ENCODE results near the gene SYT1. TPM values are rescaled to one million over a fixed set of nuclear protein-coding genes. Genes with fewer than 3 reads are reported as not detected.

SYT1 gene
- total and polyA plus RNA-seq, 4 donors = 0.53 to 0.84 (median 0.64) TPM

- 93% methylated on average over 3 of the region's 3 CpGs for WGBS
Measured at GRCh38 chr12:79053394-79053793, 188.8 kb downstream of the SYT1 start.

More at GRCh38 chr12:79053394-79053793, 188.8 kb downstream of the SYT1 start:
- Histone ChIP-seq H3K36me3 (ENCODE audit: control insufficient read depth in 4 of 4, insufficient read depth in 3 of 4, low read depth in 1 of 4, low read length in 3 of 4) (no peaks in the 10 kb centered on the region), H3K9ac (ENCODE audit: low read depth in 1 of 2, low read length in 2 of 2) (no peak overlapping the region), H3K4me1 (ENCODE audit: control insufficient read depth in 4 of 4, insufficient read depth in 4 of 4, low read length in 3 of 4) (no peaks in the 10 kb centered on the region), H3K9me3 (ENCODE audit: control insufficient read depth in 4 of 4, low read length in 3 of 4) (no peaks in the 10 kb centered on the region), H3K4me3 (ENCODE audit: low read depth in 1 of 3, low read length in 3 of 3) (no peak overlapping the region), H3K27me3 (ENCODE audit: control insufficient read depth in 4 of 4, insufficient read depth in 4 of 4, low read length in 3 of 4) (no peaks in the 10 kb centered on the region), H3K27ac (ENCODE audit: low read depth in 1 of 2, low read length in 2 of 2) (no peak overlapping the region)
- DNase-seq (ENCODE audit: low spot score) = no peak
- TF ChIP-seq, protein P1, sequence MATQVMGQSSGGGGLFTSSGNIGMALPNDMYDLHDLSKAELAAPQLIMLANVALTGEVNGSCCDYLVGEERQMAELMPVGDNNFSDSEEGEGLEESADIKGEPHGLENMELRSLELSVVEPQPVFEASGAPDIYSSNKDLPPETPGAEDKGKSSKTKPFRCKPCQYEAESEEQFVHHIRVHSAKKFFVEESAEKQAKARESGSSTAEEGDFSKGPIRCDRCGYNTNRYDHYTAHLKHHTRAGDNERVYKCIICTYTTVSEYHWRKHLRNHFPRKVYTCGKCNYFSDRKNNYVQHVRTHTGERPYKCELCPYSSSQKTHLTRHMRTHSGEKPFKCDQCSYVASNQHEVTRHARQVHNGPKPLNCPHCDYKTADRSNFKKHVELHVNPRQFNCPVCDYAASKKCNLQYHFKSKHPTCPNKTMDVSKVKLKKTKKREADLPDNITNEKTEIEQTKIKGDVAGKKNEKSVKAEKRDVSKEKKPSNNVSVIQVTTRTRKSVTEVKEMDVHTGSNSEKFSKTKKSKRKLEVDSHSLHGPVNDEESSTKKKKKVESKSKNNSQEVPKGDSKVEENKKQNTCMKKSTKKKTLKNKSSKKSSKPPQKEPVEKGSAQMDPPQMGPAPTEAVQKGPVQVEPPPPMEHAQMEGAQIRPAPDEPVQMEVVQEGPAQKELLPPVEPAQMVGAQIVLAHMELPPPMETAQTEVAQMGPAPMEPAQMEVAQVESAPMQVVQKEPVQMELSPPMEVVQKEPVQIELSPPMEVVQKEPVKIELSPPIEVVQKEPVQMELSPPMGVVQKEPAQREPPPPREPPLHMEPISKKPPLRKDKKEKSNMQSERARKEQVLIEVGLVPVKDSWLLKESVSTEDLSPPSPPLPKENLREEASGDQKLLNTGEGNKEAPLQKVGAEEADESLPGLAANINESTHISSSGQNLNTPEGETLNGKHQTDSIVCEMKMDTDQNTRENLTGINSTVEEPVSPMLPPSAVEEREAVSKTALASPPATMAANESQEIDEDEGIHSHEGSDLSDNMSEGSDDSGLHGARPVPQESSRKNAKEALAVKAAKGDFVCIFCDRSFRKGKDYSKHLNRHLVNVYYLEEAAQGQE (IDR thresholded peaks at IDR 0.05) = no peak
- TF ChIP-seq HNF4G (IDR thresholded peaks at IDR 0.05) (no peak), FOXA1 (IDR thresholded peaks at IDR 0.05) (no peak), SP1 (IDR thresholded peaks at IDR 0.05) (no peak), RXRA (IDR thresholded peaks at IDR 0.05) (no peak), CTCF (IDR thresholded peaks at IDR 0.05; ENCODE audit: low read depth, low read length, missing input control) (no peak), JUND (IDR thresholded peaks at IDR 0.05) (no peak), TAF1 (conservative IDR thresholded peaks at IDR 0.05) (no peak), ZBTB33 (IDR thresholded peaks at IDR 0.05) (no peak), ATF3 (IDR thresholded peaks at IDR 0.05) (no peak), RAD21 (IDR thresholded peaks at IDR 0.05) (no peak), NR2F2 (IDR thresholded peaks at IDR 0.05) (no peak), EGR1 (IDR thresholded peaks at IDR 0.05; ENCODE audit: low read depth in 2 of 2) (no peak), GABPA (IDR thresholded peaks at IDR 0.05 in 1 of 2, conservative IDR thresholded peaks at IDR 0.05 in 1 of 2) (no peak), HNF4A (conservative IDR thresholded peaks at IDR 0.05) (no peak), FOXA2 (IDR thresholded peaks at IDR 0.05) (no peak)
- TF ChIP-seq, protein P2, sequence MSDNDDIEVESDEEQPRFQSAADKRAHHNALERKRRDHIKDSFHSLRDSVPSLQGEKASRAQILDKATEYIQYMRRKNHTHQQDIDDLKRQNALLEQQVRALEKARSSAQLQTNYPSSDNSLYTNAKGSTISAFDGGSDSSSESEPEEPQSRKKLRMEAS (IDR thresholded peaks at IDR 0.05) = no peak

Data from liver (tissue), 9 donors.